ENCODE data around the gene TENT4A.

TENT4A gene

GRCh38 chr5:6737043-6737941 is 24.1 kb downstream of the TENT4A start:
- POLR2A ChIA-PET = no interaction called here
- CTCF ChIA-PET = interaction anchor here (1.6 to 1.7 kb wide), 2 partner anchors 8 to 12 kb away, joined by 6 to 8 read pairs; no protein-coding TSS in a partner anchor
- DNase-seq (ENCODE audit: low read depth, low spot score) = no peak

GRCh38 chr5:6739603-6740002 is 26.4 kb downstream of the TENT4A start:
- CTCF ChIA-PET = interaction anchor here (1.0 kb wide), 1 partner anchor 107 kb away, joined by 3 read pairs; the partner anchor contains the start of genes NSUN2 and SRD5A1

More at GRCh38 chr5:6737043-6737941, 24.1 kb downstream of the TENT4A start:
- H3K4me3 ChIP-seq (ENCODE audit: low read depth, low read length) = no peak overlapping the region
- no peak for TF ChIP-seq CTCF (IDR thresholded peaks at IDR 0.05; ENCODE audit: insufficient read depth, low read length, missing control alignments)

GRCh38 chr5:6740586-6741150 is 27.4 kb downstream of the TENT4A start:
- POLR2A ChIA-PET = no interaction called here
- TF ChIP-seq CTCF (IDR thresholded peaks at IDR 0.05; ENCODE audit: insufficient read depth, low read length, missing control alignments) = no peak

More at GRCh38 chr5:6739603-6740002, 26.4 kb downstream of the TENT4A start:
- POLR2A ChIA-PET = no interaction called here
- DNase-seq (ENCODE audit: low read depth, low spot score) = no peak
- no peak for TF ChIP-seq CTCF (IDR thresholded peaks at IDR 0.05; ENCODE audit: insufficient read depth, low read length, missing control alignments)
- no peak overlapping the region for H3K4me3 ChIP-seq (ENCODE audit: low read depth, low read length)

GRCh38 chr5:6742081-6742758 is 29.0 kb downstream of the TENT4A start:
- no peak overlapping the region for H3K4me3 ChIP-seq (ENCODE audit: low read depth, low read length)
- no peak for TF ChIP-seq CTCF (IDR thresholded peaks at IDR 0.05; ENCODE audit: insufficient read depth, low read length, missing control alignments)
- POLR2A ChIA-PET = interaction anchor here (1.0 kb wide), 1 partner anchor 10 kb away, joined by 3 read pairs; no protein-coding TSS in a partner anchor
- CTCF ChIA-PET = interaction anchor here (0.7 to 5.9 kb wide), 3 partner anchors 10 to 161 kb away, joined by 4 to 81 read pairs (median 31); partner anchors contain the start of genes NSUN2 and SRD5A1
- no peak for DNase-seq (ENCODE audit: low read depth, low spot score)

More at GRCh38 chr5:6740586-6741150, 27.4 kb downstream of the TENT4A start:
- H3K4me3 ChIP-seq (ENCODE audit: low read depth, low read length) = no peak overlapping the region
- CTCF ChIA-PET = interaction anchor here (0.7 to 1.0 kb wide), 4 partner anchors 10 to 108 kb away, joined by 3 to 4 read pairs (median 3); partner anchors contain the start of genes NSUN2 and SRD5A1
- no peak for DNase-seq (ENCODE audit: low read depth, low spot score)

- TF ChIP-seq CTCF (IDR thresholded peaks at IDR 0.05; ENCODE audit: insufficient read depth, low read length, missing control alignments) = no peak
- no peak overlapping the region for H3K4me3 ChIP-seq (ENCODE audit: low read depth, low read length)
- no peak for DNase-seq (ENCODE audit: low read depth, low spot score)
- CTCF ChIA-PET = interaction anchor here (4.7 to 5.9 kb wide), 2 partner anchors 11 to 112 kb away, joined by 31 to 81 read pairs; partner anchors contain the start of genes NSUN2 and SRD5A1
- POLR2A ChIA-PET = no interaction called here
These were observed 29.9 kb downstream of the TENT4A start for GRCh38 chr5:6743161-6743560.
